Measurements from ENCODE around the gene RXYLT1.
"Not testable (repeated sequence)": the region's sequence is repeated elsewhere in the genome, so short reads cannot be mapped to it uniquely, and the experiment has no call there.

Gene RXYLT1, protein sequence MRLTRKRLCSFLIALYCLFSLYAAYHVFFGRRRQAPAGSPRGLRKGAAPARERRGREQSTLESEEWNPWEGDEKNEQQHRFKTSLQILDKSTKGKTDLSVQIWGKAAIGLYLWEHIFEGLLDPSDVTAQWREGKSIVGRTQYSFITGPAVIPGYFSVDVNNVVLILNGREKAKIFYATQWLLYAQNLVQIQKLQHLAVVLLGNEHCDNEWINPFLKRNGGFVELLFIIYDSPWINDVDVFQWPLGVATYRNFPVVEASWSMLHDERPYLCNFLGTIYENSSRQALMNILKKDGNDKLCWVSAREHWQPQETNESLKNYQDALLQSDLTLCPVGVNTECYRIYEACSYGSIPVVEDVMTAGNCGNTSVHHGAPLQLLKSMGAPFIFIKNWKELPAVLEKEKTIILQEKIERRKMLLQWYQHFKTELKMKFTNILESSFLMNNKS

GRCh38 chr12:63779498-63780481 lies at the start of gene RXYLT1:
Gene RXYLT1, plus strand, starts transcription at chr12:63779909. Its CDS starts 52 bp downstream, at chr12:63779961.
- DNase-seq = peak; percentile 70

- DNase-seq = not testable (repeated sequence)
Measured at GRCh38 chr12:63732779-63733178, 46.9 kb upstream of the RXYLT1 start.

DNA sequence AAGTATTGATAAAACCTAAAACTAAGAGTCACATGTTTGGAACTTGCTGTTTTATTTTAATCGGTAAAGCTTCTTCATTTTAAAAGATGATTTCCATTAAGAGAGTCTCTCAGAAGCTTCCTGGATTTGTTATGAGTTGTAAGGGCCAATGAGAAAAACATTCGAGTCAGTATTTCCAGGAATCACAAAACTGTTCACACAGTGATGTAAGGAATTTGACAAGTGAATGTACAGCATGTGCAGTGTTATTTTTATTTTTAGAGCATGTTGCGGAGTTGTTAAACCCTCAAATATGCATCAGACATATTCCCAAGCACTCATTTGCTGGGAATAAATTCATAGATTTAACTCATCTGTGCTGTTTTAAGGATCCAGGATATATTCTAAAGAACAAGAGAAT lies 46.1 kb upstream of the RXYLT1 start:
- not testable (repeated sequence) for DNase-seq

DNA sequence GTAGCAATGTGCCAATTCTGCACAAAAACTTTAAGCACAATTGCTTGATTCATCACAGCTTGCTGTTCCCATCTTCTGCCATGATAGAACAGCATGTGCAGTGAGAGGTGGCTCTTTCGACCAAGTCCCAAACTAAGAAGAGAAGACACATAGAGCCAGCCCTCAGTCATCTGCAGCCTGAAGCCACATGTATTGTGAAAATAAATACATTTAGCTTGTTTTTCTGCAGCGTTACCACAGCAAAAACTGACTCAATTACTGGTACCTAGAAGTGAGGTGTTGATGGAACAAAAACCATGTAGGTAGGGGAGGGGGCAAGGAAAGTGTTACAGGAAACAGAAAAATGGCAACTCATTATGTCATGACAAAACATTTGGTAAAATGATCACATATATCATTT lies 39.2 kb upstream of the RXYLT1 start:
- not testable (repeated sequence) for DNase-seq

GRCh38 chr12:63741431-63741830 lies 38.3 kb upstream of the RXYLT1 start:
- not testable (repeated sequence) for DNase-seq

DNA sequence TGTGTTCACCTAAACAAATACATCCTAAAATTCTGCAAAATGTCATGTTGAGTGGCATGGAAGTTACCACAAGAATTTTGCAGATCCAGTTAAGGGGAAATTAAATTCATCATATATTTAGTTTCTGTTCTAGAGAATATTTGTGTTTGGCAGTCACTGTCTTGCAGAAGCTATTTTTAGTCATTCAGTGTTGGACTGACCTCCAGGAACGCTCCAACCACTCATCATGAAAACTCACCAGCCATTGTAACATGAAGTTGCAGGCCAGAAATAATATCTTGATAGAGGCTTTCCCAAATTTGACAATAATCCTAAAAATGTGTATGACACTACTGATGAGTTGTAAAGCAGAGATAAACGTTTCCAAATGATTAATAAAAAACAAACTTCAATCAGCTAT lies 35.6 kb upstream of the RXYLT1 start:
- DNase-seq = not testable (repeated sequence)

DNA sequence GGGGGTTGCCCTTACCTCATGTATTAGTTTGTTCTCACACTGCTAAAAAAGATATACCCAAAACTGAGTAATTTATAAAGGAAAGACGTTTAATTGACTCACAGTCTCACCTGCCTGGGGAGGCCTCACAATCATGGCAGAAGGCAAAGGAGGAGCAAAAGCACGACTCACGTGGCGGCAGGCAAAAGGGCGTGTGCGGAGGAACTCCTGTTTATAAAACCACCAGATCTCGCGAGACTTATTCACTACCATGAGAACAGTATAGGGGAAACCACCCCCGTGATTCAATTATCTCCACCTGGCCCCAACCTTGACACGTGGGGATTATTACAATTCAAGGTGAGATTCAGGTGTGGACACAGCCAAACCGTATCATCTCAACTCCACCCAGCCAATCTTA lies 33.2 kb upstream of the RXYLT1 start:
- not testable (repeated sequence) for DNase-seq

DNA sequence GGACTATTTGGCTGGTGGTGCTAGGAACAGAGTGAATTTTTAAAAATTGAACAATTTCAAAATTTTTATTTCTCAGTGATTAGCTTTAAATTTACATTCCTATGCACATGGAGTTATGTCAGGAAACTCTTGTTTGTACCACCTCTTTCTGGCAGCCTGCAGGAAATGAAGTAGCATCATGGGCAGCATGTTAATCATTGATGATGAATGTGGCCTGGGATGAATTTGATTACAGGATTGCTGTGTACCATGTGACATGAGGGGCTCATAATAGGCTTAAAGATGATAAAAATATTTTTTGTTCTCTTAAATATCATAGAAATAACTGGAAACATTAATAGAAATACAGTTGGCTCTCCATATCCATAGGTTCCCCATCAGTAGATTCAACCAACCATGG lies 32.6 kb upstream of the RXYLT1 start:
- not testable (repeated sequence) for DNase-seq

DNA sequence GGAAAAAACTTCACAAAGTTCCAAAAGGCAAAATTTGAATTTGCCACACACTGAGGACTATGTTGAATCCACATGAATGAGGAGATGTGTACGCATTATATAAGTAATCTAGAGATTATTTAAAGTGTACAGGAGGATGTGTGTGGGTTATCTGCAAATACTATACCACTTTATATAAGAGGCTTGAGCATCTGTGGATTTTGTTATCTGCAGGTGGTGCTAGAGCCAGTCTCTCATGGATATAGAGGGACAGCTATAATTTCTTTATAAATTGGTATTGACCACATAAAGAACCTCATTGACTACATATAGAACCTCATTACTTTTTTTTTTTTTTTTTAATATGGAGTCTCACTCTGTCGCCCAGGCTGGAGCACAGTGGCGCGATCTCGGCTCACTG lies 32.2 kb upstream of the RXYLT1 start:
- DNase-seq = no peak

DNA sequence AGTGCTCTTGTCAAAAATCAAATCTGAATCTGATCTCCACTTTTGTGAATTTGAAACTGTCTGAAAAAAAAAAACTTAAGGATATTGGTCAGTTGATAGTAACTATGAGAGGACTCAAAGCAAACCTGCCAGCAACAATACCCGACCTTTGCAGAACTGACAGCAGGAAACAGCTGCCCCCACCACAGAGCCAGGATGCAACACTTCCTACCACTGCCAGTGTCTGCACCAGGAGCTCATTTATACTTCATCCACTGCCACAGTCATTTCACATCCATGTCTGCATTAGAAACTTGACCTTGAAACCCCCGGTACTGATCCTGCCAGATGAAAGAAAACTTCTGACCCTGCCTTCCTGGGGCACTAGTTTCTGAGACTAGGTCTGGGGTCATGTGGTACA lies 27.4 kb upstream of the RXYLT1 start:
- no peak for DNase-seq

GRCh38 chr12:63752841-63753240 lies 26.9 kb upstream of the RXYLT1 start:
- no peak for DNase-seq

GRCh38 chr12:63753743-63754142 lies 26.0 kb upstream of the RXYLT1 start:
- no peak for DNase-seq

GRCh38 chr12:63764481-63764880 lies 15.2 kb upstream of the RXYLT1 start:
- DNase-seq = no peak

DNA sequence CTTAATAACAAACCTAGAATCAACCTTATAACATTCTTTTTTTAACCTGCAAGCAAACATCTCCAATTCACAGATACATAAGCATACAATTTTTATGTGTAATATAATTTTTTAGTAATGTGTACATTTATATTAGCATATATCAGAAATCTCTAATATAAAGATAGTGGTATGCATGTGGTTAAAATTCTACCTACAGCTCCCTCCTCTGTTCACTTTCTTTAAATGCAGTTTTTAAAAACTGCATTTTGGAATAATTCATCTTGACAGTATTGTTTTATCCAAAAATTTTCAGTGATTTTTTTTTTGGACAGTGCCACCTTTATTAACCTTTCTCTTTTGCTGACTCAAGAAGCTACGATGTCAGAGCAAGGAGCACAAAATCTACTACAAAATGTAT lies 13.2 kb upstream of the RXYLT1 start:
- no peak for DNase-seq

- no peak for DNase-seq
Measured at GRCh38 chr12:63770375-63770774, 9.3 kb upstream of the RXYLT1 start.

GRCh38 chr12:63777340-63777739 lies 2.4 kb upstream of the RXYLT1 start:
- DNase-seq = no peak

DNA sequence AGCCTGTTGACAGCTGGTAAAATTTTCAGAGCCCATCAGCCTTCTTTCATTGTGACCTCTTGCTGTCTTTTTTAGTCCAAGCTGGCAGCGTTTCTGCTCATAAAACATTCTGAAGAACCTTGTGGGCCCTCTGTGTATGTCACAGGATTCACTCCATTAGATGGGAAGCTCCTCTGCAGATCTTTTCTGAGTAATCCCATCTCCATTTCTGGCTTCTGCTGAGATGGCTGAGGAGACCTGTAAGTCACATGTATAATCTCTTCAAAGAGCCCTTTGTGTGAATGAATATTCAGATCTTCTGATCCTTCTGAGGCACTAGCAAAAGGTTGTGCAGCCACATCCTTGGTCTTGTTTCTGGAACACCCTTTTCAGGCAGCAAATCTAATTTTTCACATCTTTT lies 2.8 kb downstream of the RXYLT1 start:
- no peak for DNase-seq

GRCh38 chr12:63787306-63787705 lies 7.6 kb downstream of the RXYLT1 start:
- DNase-seq = no peak

- no peak for DNase-seq
Measured at GRCh38 chr12:63790608-63790945, 10.9 kb downstream of the RXYLT1 start.

DNA sequence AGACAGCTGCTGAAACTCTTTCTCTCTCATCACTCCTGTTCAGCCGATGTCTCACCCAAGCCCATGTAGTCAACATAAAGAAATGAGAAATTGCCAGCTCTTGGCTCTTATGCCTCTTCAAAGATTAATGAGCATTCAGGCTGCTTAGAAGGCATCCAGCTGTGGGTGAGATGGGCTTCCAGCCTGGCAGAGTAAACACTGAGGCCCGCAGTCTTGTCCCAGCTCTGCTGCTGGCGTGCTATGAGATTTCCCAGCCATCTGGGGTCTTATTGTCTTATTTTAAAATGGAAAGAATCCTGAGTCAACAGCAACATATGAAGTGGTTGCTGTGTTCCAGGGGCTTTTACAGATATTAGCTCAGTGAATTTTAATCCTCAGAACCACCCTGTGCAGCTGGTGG lies 12.6 kb downstream of the RXYLT1 start:
- DNase-seq = no peak

- no peak for DNase-seq
Measured at GRCh38 chr12:63795032-63795687, 15.5 kb downstream of the RXYLT1 start.

- no peak for DNase-seq
Measured at GRCh38 chr12:63795944-63796343, 16.2 kb downstream of the RXYLT1 start.

DNA sequence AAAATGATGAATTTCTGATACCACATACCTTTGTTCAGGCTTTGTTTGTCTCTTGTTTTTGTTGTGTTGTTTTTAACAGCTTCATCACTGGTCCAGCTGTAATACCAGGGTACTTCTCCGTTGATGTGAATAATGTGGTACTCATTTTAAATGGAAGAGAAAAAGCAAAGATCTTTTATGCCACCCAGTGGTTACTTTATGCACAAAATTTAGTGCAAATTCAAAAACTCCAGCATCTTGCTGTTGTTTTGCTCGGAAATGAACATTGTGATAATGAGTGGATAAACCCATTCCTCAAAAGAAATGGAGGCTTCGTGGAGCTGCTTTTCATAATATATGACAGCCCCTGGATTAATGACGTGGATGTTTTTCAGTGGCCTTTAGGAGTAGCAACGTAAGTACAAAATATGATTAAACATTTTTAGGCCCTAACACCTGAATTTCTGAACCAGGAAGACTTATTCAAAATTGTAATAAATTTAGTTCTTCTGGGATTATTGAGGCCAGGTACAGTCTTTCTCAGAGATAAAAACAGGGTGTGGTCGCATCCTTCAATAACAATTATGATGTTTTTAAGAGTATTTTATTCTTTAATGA lies 22.4 kb downstream of the RXYLT1 start:
- peak; percentile 15 for DNase-seq
